ENCODE measurements around the gene CYP51A1. TPM values are rescaled to one million over a fixed set of nuclear protein-coding genes. Genes with fewer than 3 reads are reported as not detected.

The CYP51A1 gene
- polyA plus RNA-seq, 3 donors = 76.4 to 99.3 (median 91.4) TPM

DNA sequence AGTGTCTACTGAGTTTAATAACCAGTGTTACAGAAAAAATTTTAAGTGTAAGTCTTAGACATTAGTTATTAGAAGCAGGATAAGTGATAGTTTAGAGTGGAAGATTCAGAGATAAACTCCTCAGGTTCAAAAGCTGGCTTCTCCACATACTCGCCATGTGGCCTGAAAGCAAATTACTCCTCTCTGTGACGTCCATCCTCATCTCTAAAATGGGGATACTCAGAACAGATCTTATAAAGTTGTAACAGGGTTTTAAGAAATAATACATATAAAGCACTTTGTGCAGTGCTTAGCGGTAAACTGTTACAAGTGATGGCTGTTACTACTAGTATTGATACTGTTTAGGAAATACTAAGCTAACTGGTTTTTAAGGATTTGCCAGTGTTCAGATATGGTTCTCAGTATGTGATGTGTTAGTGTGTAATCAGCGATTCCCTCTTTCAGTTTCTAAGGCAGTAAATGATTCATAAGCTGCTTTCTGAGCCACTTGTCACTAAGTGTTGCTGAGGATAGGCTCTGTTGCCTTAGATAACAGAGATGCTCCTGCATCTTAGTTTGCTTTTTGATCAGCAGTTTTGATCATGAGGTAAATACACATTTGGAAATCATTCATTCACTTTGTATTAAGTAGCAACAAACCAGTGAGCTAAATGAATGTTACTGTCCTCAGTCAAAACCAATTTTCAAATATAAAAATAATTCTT is 58.7 kb downstream of the CYP51A1 start:
- no peak for DNase-seq (ENCODE audit: extremely low read depth in 1 of 11, low read depth in 9 of 11, low spot score in 4 of 11)

DNA sequence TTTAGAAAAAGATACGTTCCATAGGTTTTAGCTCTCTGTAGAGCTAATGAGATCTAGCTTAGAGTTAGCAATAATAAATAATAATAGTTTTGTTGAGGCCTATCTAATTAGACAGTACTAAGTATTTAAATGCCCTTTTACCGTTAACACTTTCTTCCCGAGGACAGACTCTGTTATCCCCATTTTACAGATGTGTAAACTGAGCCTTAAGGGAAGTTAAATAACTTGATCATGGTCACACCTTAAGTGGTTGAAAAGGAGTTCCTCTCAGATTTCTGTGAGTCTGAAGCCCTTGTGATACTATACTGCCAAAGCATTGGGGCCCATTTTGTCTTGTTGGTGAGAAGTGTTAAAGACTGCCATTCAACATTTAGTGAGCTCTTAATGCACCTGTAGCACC is 61.6 kb downstream of the CYP51A1 start:
- DNase-seq (ENCODE audit: extremely low read depth in 1 of 11, low read depth in 9 of 11, low spot score in 4 of 11) = no peak

DNA sequence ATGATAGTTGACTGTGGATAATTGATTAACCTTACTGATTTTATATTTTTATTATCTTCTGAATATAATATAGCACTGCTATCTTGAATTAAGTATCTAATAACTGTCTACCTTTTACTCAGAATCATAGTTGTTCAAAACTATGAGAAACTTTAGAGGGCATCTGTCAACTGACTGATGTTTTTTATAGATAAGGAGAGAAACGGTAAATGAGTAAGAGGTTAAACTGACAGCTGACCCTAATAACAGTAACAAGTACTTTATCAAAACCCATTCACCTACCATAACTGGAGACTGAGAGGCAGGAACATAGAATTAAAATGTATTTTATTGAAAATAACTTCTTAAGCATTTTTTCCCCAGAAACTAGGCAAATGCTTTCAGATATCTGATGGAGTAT is 62.2 kb downstream of the CYP51A1 start:
- DNase-seq (ENCODE audit: extremely low read depth in 1 of 11, low read depth in 9 of 11, low spot score in 4 of 11) = no peak

DNA sequence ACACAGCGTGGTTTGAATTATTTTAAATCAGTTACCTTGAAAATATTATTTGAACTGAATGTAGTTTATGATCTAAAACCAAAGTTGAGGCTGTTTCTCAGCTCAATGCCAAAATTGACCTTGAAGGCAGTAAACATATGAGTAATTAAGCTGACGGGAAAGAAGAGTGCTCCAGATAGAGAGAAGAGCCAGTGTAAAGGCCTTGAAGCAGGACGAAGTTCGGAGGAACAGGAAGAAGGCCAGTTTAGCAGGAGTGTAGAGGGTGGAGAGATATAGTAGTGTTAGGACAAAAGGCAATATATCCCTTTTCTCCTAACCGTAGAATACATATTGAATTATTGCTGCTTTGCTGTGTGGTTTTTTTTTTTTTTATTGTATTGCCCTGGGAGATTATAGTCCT is 63.2 kb downstream of the CYP51A1 start:
- DNase-seq (ENCODE audit: extremely low read depth in 1 of 11, low read depth in 9 of 11, low spot score in 4 of 11) = no peak

DNA sequence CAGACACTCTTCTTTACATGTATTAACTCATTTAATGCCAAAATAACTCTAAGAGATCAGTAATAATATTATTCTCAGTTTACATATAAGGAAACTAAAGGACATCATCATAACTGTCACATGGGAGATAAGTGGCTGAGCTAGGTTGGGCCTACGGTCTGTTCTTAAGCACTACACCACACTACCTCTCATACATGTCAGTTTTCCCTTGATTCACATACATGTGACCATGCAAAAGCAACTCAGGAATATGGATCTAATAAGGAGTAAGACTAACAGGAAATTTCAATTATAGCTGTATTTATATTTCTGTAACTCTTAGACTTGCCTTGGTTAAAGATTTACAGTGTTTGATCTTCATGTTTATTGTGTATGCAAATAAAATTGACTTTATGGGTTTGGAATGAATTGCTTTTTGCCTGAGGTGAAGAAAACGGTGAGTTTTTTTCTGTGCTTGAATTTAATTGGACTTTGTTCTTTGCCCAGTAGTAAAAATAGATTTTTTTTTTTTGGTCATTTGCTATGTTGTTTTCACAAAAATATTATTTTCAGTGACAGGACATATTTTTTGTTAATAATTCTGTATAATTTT is 69.7 kb downstream of the CYP51A1 start:
- no peak for DNase-seq (ENCODE audit: extremely low read depth in 1 of 11, low read depth in 9 of 11, low spot score in 4 of 11)

Other genes starting within 250 kb of the CYP51A1 start
- gene AKAP9, start 193.6 kb downstream of the CYP51A1 start, polyA plus RNA-seq (ENCODE audit: insufficient read length in 3 of 3) = 100 to 1,000 TPM in 1 of 3 donors, 10 to 100 TPM in 2; 75.7 to 110 (median 87.1) TPM
- under 1 TPM; 0.14 to 0.50 (median 0.28) TPM for gene LRRD1, start 44.7 kb upstream of the CYP51A1 start, polyA plus RNA-seq (ENCODE audit: insufficient read length in 3 of 3)
- 10 to 100 TPM; 43.1 to 53.2 (median 52.1) TPM for gene KRIT1, start 111.4 kb upstream of the CYP51A1 start, polyA plus RNA-seq (ENCODE audit: insufficient read length in 3 of 3)
- gene ANKIB1, start 111.5 kb upstream of the CYP51A1 start, polyA plus RNA-seq (ENCODE audit: insufficient read length in 3 of 3) = 10 to 100 TPM; 43.9 to 55.5 (median 46.1) TPM